Measurements from ENCODE around the gene BOLA3.

- TF ChIP-seq GATA2 (IDR thresholded peaks at IDR 0.05; ENCODE audit: low read depth, low read length) (no peak), GATA3 (IDR thresholded peaks at IDR 0.05; ENCODE audit: low read depth, low read length) (no peak)
Measured at GRCh38 chr2:74168739-74169138, 21.0 kb upstream of the BOLA3 start.
